Measurements from ENCODE around the gene SRGAP1.

SRGAP1 gene

GRCh38 chr12:63805704-63806672, 38.5 kb upstream of the SRGAP1 start:
- no peak for TF ChIP-seq CTCF (IDR thresholded peaks at IDR 0.05; ENCODE audit: low read depth, low read length, missing control alignments)
- H3K27ac ChIP-seq: no peak overlapping the region

GRCh38 chr12:63808631-63809030, 35.9 kb upstream of the SRGAP1 start:
- TF ChIP-seq CTCF (IDR thresholded peaks at IDR 0.05; ENCODE audit: low read depth, low read length, missing control alignments): no peak
- Histone ChIP-seq H3K4me3 (ENCODE audit: low read depth, low read length) (no peak overlapping the region), H3K27ac (no peak overlapping the region), H3K27me3 (replicated peaks) (no peaks in the 10 kb centered on the region), H3K36me3 (replicated peaks) (no peaks in the 10 kb centered on the region)
- in situ Hi-C loops (cut with HindIII; ENCODE audit: low pct_ligation_motif_present, low sequenced_read_pairs): no loop called here
- DNase-seq: peak; percentile 29

More at GRCh38 chr12:63805704-63806672, 38.5 kb upstream of the SRGAP1 start:
- H3K36me3 ChIP-seq (replicated peaks): no peaks in the 10 kb centered on the region
- in situ Hi-C loops (cut with HindIII; ENCODE audit: low pct_ligation_motif_present, low sequenced_read_pairs): no loop called here
- no peak overlapping the region for H3K4me3 ChIP-seq (ENCODE audit: low read depth, low read length)
- H3K27me3 ChIP-seq (replicated peaks): no peaks in the 10 kb centered on the region
- DNase-seq: no peak

GRCh38 chr12:63809566-63809965, 34.9 kb upstream of the SRGAP1 start:
- Histone ChIP-seq H3K27me3 (replicated peaks) (no peaks in the 10 kb centered on the region), H3K36me3 (replicated peaks) (no peaks in the 10 kb centered on the region), H3K27ac (no peak overlapping the region), H3K4me3 (ENCODE audit: low read depth, low read length) (no peak overlapping the region)
- DNase-seq: no peak
- in situ Hi-C loops (cut with HindIII; ENCODE audit: low pct_ligation_motif_present, low sequenced_read_pairs): no loop called here
- TF ChIP-seq CTCF (IDR thresholded peaks at IDR 0.05; ENCODE audit: low read depth, low read length, missing control alignments): no peak

- no peak for DNase-seq
- Histone ChIP-seq H3K36me3 (replicated peaks) (no peaks in the 10 kb centered on the region), H3K27ac (no peak overlapping the region), H3K4me3 (ENCODE audit: low read depth, low read length) (no peak overlapping the region), H3K27me3 (replicated peaks) (no peaks in the 10 kb centered on the region)
- no peak for TF ChIP-seq CTCF (IDR thresholded peaks at IDR 0.05; ENCODE audit: low read depth, low read length, missing control alignments)
- in situ Hi-C loops (cut with HindIII; ENCODE audit: low pct_ligation_motif_present, low sequenced_read_pairs): no loop called here
Observed at GRCh38 chr12:63811334-63811733, 33.2 kb upstream of the SRGAP1 start.

- Histone ChIP-seq H3K27ac (no peak overlapping the region), H3K36me3 (replicated peaks) (no peaks in the 10 kb centered on the region), H3K4me3 (ENCODE audit: low read depth, low read length) (no peak overlapping the region), H3K27me3 (replicated peaks) (no peaks in the 10 kb centered on the region)
- TF ChIP-seq CTCF (IDR thresholded peaks at IDR 0.05; ENCODE audit: low read depth, low read length, missing control alignments): no peak
- in situ Hi-C loops (cut with HindIII; ENCODE audit: low pct_ligation_motif_present, low sequenced_read_pairs): no loop called here
- DNase-seq: no peak
Observed at GRCh38 chr12:63811755-63812154, 32.7 kb upstream of the SRGAP1 start.
